NCI-H82 treated with DMSO at 0.1 percent for 48 hours (cell line): ENCODE measurements around the gene IL17D.
A peak's percentile ranks its signal among the peaks of the same experiment; 100 is the strongest.

Source experiments
- DNase-seq: peaks from one replicate; lab custom pipeline; 2025; ENCODE audit not compliant: unreplicated experiment; lab: John Stamatoyannopoulos, UW

Gene IL17D

GRCh38 chr13:20689291-20689690 is 14.2 kb upstream of the IL17D start:
- DNase-seq, result no peak

- no peak for DNase-seq
Measured at GRCh38 chr13:20691616-20692015, 11.9 kb upstream of the IL17D start.

GRCh38 chr13:20696073-20696472 is 7.4 kb upstream of the IL17D start:
- DNase-seq, result no peak

GRCh38 chr13:20699715-20700114 is 3.8 kb upstream of the IL17D start:
- no peak for DNase-seq

- no peak for DNase-seq
Measured at GRCh38 chr13:20700288-20700687, 3.2 kb upstream of the IL17D start.

- peak; percentile 86 for DNase-seq
Measured at GRCh38 chr13:20701461-20701860, 2.0 kb upstream of the IL17D start.

- DNase-seq, result no peak
Measured at GRCh38 chr13:20702530-20702914, 977 bp upstream of the IL17D start.

GRCh38 chr13:20703780-20704458 is 420 bp downstream of the IL17D start:
- peak; percentile 31 for DNase-seq

- no peak for DNase-seq
Measured at GRCh38 chr13:20704459-20705069, 1.1 kb downstream of the IL17D start.

GRCh38 chr13:20706661-20707060 is 3.2 kb downstream of the IL17D start:
- DNase-seq, result no peak

GRCh38 chr13:20708216-20708615 is 4.7 kb downstream of the IL17D start:
- no peak for DNase-seq

- DNase-seq, result no peak
Measured at GRCh38 chr13:20709369-20709768, 5.9 kb downstream of the IL17D start.

- DNase-seq, result no peak
Measured at GRCh38 chr13:20709782-20710181, 6.3 kb downstream of the IL17D start.

GRCh38 chr13:20711301-20712044 is 8.0 kb downstream of the IL17D start:
- DNase-seq, result no peak

GRCh38 chr13:20713014-20713376 is 9.5 kb downstream of the IL17D start:
- no peak for DNase-seq

- DNase-seq, result no peak
Measured at GRCh38 chr13:20713751-20714150, 10.3 kb downstream of the IL17D start.

- peak; percentile 50 for DNase-seq
Measured at GRCh38 chr13:20714161-20714560, 10.7 kb downstream of the IL17D start.

GRCh38 chr13:20714563-20715329 is 11.2 kb downstream of the IL17D start:
- no peak for DNase-seq

- DNase-seq, result no peak
Measured at GRCh38 chr13:20715330-20715712, 11.8 kb downstream of the IL17D start.

- DNase-seq, result peak; percentile 98
Measured at GRCh38 chr13:20716951-20717350, 13.5 kb downstream of the IL17D start.
